ENCODE data around the gene FAM98C. TPM values are rescaled to one million over a fixed set of nuclear protein-coding genes. Genes with fewer than 3 reads are reported as not detected.

FAM98C gene
- polyA plus RNA-seq, 1 donor (not counting 4 experiments of a cell fraction or from before 2014, with no cell fraction given) = 5.8 TPM

- peaks cover 13% of the 10 kb centered on the region for H3K27me3 ChIP-seq (ENCODE audit: control insufficient read depth, extremely low read depth, insufficient read depth, low read length)
- H3K4me2 ChIP-seq (ENCODE audit: control insufficient read depth, extremely low read depth, insufficient read depth, low read depth, low read length) = no peak overlapping the region
- no peaks in the 10 kb centered on the region for H4K20me1 ChIP-seq (ENCODE audit: control insufficient read depth, extremely low read depth, insufficient read depth, low read length)
- no peak overlapping the region for H3K4me3 ChIP-seq (ENCODE audit: control insufficient read depth in 2 of 3, extremely low read depth in 1 of 3, insufficient read depth in 2 of 3, low read depth in 1 of 3, low read length in 3 of 3)
- no peaks in the 10 kb centered on the region for H3K79me2 ChIP-seq (ENCODE audit: control insufficient read depth, insufficient read depth, low read length)
- no peaks in the 10 kb centered on the region for H3K9me1 ChIP-seq (ENCODE audit: control insufficient read depth, extremely low read depth, insufficient read depth, low read length)
- dilution Hi-C loops (cut with MboI; ENCODE audit: extremely low pct_ligation_motif_present, low sequenced_read_pairs) = no loop called here
- peaks cover 9% of the 10 kb centered on the region for H3K4me1 ChIP-seq (ENCODE audit: control insufficient read depth, extremely low read depth, insufficient read depth, low read length)
- H3K9me3 ChIP-seq (ENCODE audit: control insufficient read depth, low read depth, low read length) = no peaks in the 10 kb centered on the region
- H3K27ac ChIP-seq (ENCODE audit: control insufficient read depth, insufficient read depth, low read length) = no peak overlapping the region
- DNase-seq (ENCODE audit: low read depth, low spot score) (no peak), FAIRE-seq (no peak)
- H3K36me3 ChIP-seq (ENCODE audit: control insufficient read depth in 2 of 2, extremely low read depth in 1 of 2, insufficient read depth in 2 of 2, low read length in 2 of 2) = no peaks in the 10 kb centered on the region
- no peak overlapping the region for H2AFZ ChIP-seq (ENCODE audit: control insufficient read depth, low read length)
- no peak overlapping the region for H3K9ac ChIP-seq (ENCODE audit: control insufficient read depth, extremely low read depth, insufficient read depth, low read length)
- no peak for TF ChIP-seq EZH2 (IDR thresholded peaks at IDR 0.05; ENCODE audit: low read length)
- no peak for TF ChIP-seq CTCF (optimal IDR thresholded peaks at IDR 0.05 in 1 of 3, IDR thresholded peaks at IDR 0.05 in 1 of 3, conservative IDR thresholded peaks at IDR 0.05 in 1 of 3; ENCODE audit: extremely low read depth in 1 of 3, insufficient read depth in 2 of 3, low read length in 3 of 3)
These were observed 18.0 kb downstream of the FAM98C start for GRCh38 chr19:38420935-38421334.

GRCh38 chr19:38421856-38422255, 19.0 kb downstream of the FAM98C start:
- no peak for DNase-seq (ENCODE audit: low read depth, low spot score)
- no peak overlapping the region for H3K4me2 ChIP-seq (ENCODE audit: control insufficient read depth, extremely low read depth, insufficient read depth, low read depth, low read length)
- peaks cover 9% of the 10 kb centered on the region for H3K4me1 ChIP-seq (ENCODE audit: control insufficient read depth, extremely low read depth, insufficient read depth, low read length)
- no peak overlapping the region for H3K27ac ChIP-seq (ENCODE audit: control insufficient read depth, insufficient read depth, low read length)
- no peaks in the 10 kb centered on the region for H3K79me2 ChIP-seq (ENCODE audit: control insufficient read depth, insufficient read depth, low read length)
- H2AFZ ChIP-seq (ENCODE audit: control insufficient read depth, low read length) = no peak overlapping the region
- H4K20me1 ChIP-seq (ENCODE audit: control insufficient read depth, extremely low read depth, insufficient read depth, low read length) = no peaks in the 10 kb centered on the region
- no peaks in the 10 kb centered on the region for H3K36me3 ChIP-seq (ENCODE audit: control insufficient read depth in 2 of 2, extremely low read depth in 1 of 2, insufficient read depth in 2 of 2, low read length in 2 of 2)
- no peaks in the 10 kb centered on the region for H3K9me3 ChIP-seq (ENCODE audit: control insufficient read depth, low read depth, low read length)
- no peak for FAIRE-seq
- no peak overlapping the region for H3K9ac ChIP-seq (ENCODE audit: control insufficient read depth, extremely low read depth, insufficient read depth, low read length)
- no peaks in the 10 kb centered on the region for H3K9me1 ChIP-seq (ENCODE audit: control insufficient read depth, extremely low read depth, insufficient read depth, low read length)
- dilution Hi-C loops (cut with MboI; ENCODE audit: extremely low pct_ligation_motif_present, low sequenced_read_pairs) = no loop called here
- H3K27me3 ChIP-seq (ENCODE audit: control insufficient read depth, extremely low read depth, insufficient read depth, low read length) = peaks cover 13% of the 10 kb centered on the region
- TF ChIP-seq EZH2 (IDR thresholded peaks at IDR 0.05; ENCODE audit: low read length) = no peak
- TF ChIP-seq CTCF (optimal IDR thresholded peaks at IDR 0.05 in 1 of 3, IDR thresholded peaks at IDR 0.05 in 1 of 3, conservative IDR thresholded peaks at IDR 0.05 in 1 of 3; ENCODE audit: extremely low read depth in 1 of 3, insufficient read depth in 2 of 3, low read length in 3 of 3) = no peak
- no peak overlapping the region for H3K4me3 ChIP-seq (ENCODE audit: control insufficient read depth in 2 of 3, extremely low read depth in 1 of 3, insufficient read depth in 2 of 3, low read depth in 1 of 3, low read length in 3 of 3)

Data from keratinocyte (primary cell).